Stomach (tissue), 9 donors: ENCODE results near the gene PAXIP1. TPM values are rescaled to one million over a fixed set of nuclear protein-coding genes. Genes with fewer than 3 reads are reported as not detected.

ENCODE experiments used
- DNase-seq, 2 donors: peaks; one replicate each; pipeline versions ENCODE4 v3.0.0 to v3.0.0-alpha.2; 2013 to 2019
- H3K27ac ChIP-seq, 5 donors: fragments of 200-600 bp in 4 of 5; sonication (generic) in 4 of 5; one replicate each; pipeline ENCODE4 v1.5.1; 2013 to 2019; ENCODE audit warnings: mild to moderate bottlenecking in 1 of 5, moderate library complexity in 1 of 5
- H3K27me3 ChIP-seq, 3 donors: fragments of 200-600 bp; sonication (generic); one replicate each; pipeline ENCODE4 v1.5.1; 2017 to 2019; ENCODE audit warnings: mixed run types in 1 of 3
- H3K36me3 ChIP-seq, 4 donors: fragments of 200-600 bp; sonication (generic); 1 replicate in 3 of 4; 2 replicates in 1 of 4; pipeline ENCODE4 v1.5.1; 2016 to 2019
- H3K4me1 ChIP-seq, 4 donors: fragments of 200-600 bp; sonication (generic); one replicate each; pipeline ENCODE4 v1.5.1; 2016 to 2019
- H3K4me3 ChIP-seq, 4 donors: fragments of 200-600 bp; sonication (generic) in 3 of 4; one replicate each; pipeline ENCODE4 v1.5.1; 2016 to 2019; ENCODE audit warnings: mild to moderate bottlenecking in 1 of 4
- H3K9me3 ChIP-seq, 4 donors: fragments of 200-600 bp; sonication (generic); one replicate each; pipeline ENCODE4 v1.5.1; 2016 to 2019
- CTCF ChIP-seq, 7 experiments: fragments of 450-650 bp in 4 of 7; fragments of 200-600 bp in 3 of 7; sonication (generic) in 3 of 7; IDR thresholded peaks; one replicate each; pipeline ENCODE4 v1.5.1; 2016 to 2019; ENCODE audit warnings: antibody characterized with exemption in 7 of 7, control low read depth in 2 of 7, mild to moderate bottlenecking in 1 of 7
- EP300 ChIP-seq: sonication (generic); formaldehyde crosslinking; IDR thresholded peaks from one replicate; pipeline ENCODE4 v1.6.1; 2017; ENCODE audit warnings: antibody characterized with exemption
- POLR2A ChIP-seq, 4 donors: fragments of 450-650 bp; IDR thresholded peaks; one replicate each; pipeline ENCODE4 v1.6.1; 2016; ENCODE audit warnings: antibody characterized with exemption in 4 of 4, control low read depth in 2 of 4, mild to moderate bottlenecking in 1 of 4, moderate library complexity in 1 of 4
- POLR2AphosphoS5 ChIP-seq, 3 donors: sonication (generic); formaldehyde crosslinking; IDR thresholded peaks; one replicate each; pipeline ENCODE4 v1.6.1; 2016; ENCODE audit warnings: antibody characterized with exemption in 3 of 3
- WGBS, 5 donors: extraction: QIAGEN DNeasy Blood & Tissue Kit in 3 of 5; methylation state at CpG; one replicate each; pipeline versions ENCODE4 v1.1.5 to v1.1.7; 2013 to 2018; 5-methylcytosine and 5-hydroxymethylcytosine counted together
- intact Hi-C: fragments of 100-400 bp; cut with DNase I; formaldehyde crosslinking; loops from one replicate; pipeline ENCODE4 v1.15.1; 2023; ENCODE audit warnings: low total_unique reads
- polyA plus RNA-seq, 3 donors: library from polyadenylated mRNA; stranded (reverse); fragments of 200-250 nt; gene quantifications; one replicate each; pipeline ENCODE4 v1.2.3, GENCODE V29; 2013
- total RNA-seq, 5 donors: library from RNA; depleted of rRNA; stranded (reverse); fragments of >200 nt; gene quantifications; one replicate each; pipeline versions ENCODE4 v1.1.0 to v1.2.3, GENCODE V29; 2014 to 2016
- donor health status: healthy with polysubstance abuse.
- donor health status: Bipolar disorder and iron deficiency.
- donor health status: healthy.

Gene PAXIP1
- total and polyA plus RNA-seq, 8 donors = 0.87 to 24.1 (median 4.6) TPM

GRCh38 chr7:154918266-154918665 is 84.7 kb downstream of the PAXIP1 start:
- H3K27me3 ChIP-seq = peaks cover 0 to 25% (median 15%) of the 10 kb centered on the region in 3 donors
- H3K27ac ChIP-seq = no peak overlapping the region
- no peaks in the 10 kb centered on the region for H3K9me3 ChIP-seq
- DNase-seq = no peak
- 73 to 80% (median 78%) methylated on average over 6 of the region's 6 CpGs for WGBS, 5 donors
- intact Hi-C loops = no loop called here
- H3K4me3 ChIP-seq = no peak overlapping the region
- H3K4me1 ChIP-seq = peaks cover 8 to 13% (median 12%) of the 10 kb centered on the region in 4 donors
- TF ChIP-seq CTCF (IDR thresholded peaks at IDR 0.05) (no peak), POLR2AphosphoS5 (IDR thresholded peaks at IDR 0.05) (no peak), EP300 (no peak), POLR2A (IDR thresholded peaks at IDR 0.05) (no peak)
- H3K36me3 ChIP-seq = no peaks in the 10 kb centered on the region

- H3K4me3 ChIP-seq = no peak overlapping the region
- no peaks in the 10 kb centered on the region for H3K9me3 ChIP-seq
- H3K36me3 ChIP-seq = no peaks in the 10 kb centered on the region
- H3K27me3 ChIP-seq = peaks cover 0 to 25% (median 15%) of the 10 kb centered on the region in 3 donors
- intact Hi-C loops = no loop called here
- 75 to 95% (median 87%) methylated on average over 3 to 7 of the region's 7 CpGs for WGBS, 5 donors
- no peak for TF ChIP-seq EP300
- no peak for TF ChIP-seq POLR2A (IDR thresholded peaks at IDR 0.05)
- TF ChIP-seq POLR2AphosphoS5 (IDR thresholded peaks at IDR 0.05) = no peak
- TF ChIP-seq CTCF (IDR thresholded peaks at IDR 0.05) = no peak
- H3K4me1 ChIP-seq = peaks cover 8 to 13% (median 12%) of the 10 kb centered on the region in 4 donors
- no peak for DNase-seq
- no peak overlapping the region for H3K27ac ChIP-seq
Observed at GRCh38 chr7:154917808-154918160, 85.1 kb downstream of the PAXIP1 start.

- 87 to 94% (median 91%) methylated on average over 11 to 13 of the region's 13 CpGs for WGBS, 5 donors
- TF ChIP-seq EP300 = no peak
- no peak for TF ChIP-seq CTCF (IDR thresholded peaks at IDR 0.05)
- TF ChIP-seq POLR2AphosphoS5 (IDR thresholded peaks at IDR 0.05) = no peak
- no peak for TF ChIP-seq POLR2A (IDR thresholded peaks at IDR 0.05)
Observed at GRCh38 chr7:154916856-154917807, 85.8 kb downstream of the PAXIP1 start.

GRCh38 chr7:154916381-154916780 is 86.5 kb downstream of the PAXIP1 start:
- no peak overlapping the region for H3K4me3 ChIP-seq
- TF ChIP-seq POLR2A (IDR thresholded peaks at IDR 0.05) (no peak), CTCF (IDR thresholded peaks at IDR 0.05) (no peak), EP300 (no peak), POLR2AphosphoS5 (IDR thresholded peaks at IDR 0.05) (no peak)
- no peaks in the 10 kb centered on the region for H3K36me3 ChIP-seq
- no peak overlapping the region for H3K27ac ChIP-seq
- H3K9me3 ChIP-seq = peaks cover 0 to 4% (median 1%) of the 10 kb centered on the region in 4 donors
- 84 to 92% (median 89%) methylated on average over 14 of the region's 14 CpGs for WGBS, 5 donors
- H3K4me1 ChIP-seq = peaks cover 8 to 13% (median 12%) of the 10 kb centered on the region in 4 donors
- no peak for DNase-seq
- intact Hi-C loops = no loop called here
- peaks cover 0 to 25% (median 15%) of the 10 kb centered on the region in 3 donors for H3K27me3 ChIP-seq

More at GRCh38 chr7:154916856-154917807, 85.8 kb downstream of the PAXIP1 start:
- Histone ChIP-seq H3K9me3 (no peaks in the 10 kb centered on the region), H3K27ac (no peak overlapping the region), H3K4me3 (no peak overlapping the region), H3K27me3 (peaks cover 0 to 25% (median 15%) of the 10 kb centered on the region in 3 donors), H3K4me1 (peaks cover 8 to 13% (median 12%) of the 10 kb centered on the region in 4 donors), H3K36me3 (no peaks in the 10 kb centered on the region)
- no peak for DNase-seq
- intact Hi-C loops = no loop called here
